ENCODE data around the gene PARD6B. TPM values are rescaled to one million over a fixed set of nuclear protein-coding genes. Genes with fewer than 3 reads are reported as not detected.
"Not testable (repeated sequence)": the region's sequence is repeated elsewhere in the genome, so short reads cannot be mapped to it uniquely, and the experiment has no call there.

The PARD6B gene
- total RNA-seq, 1 experiment from 2014 or later: 18.9 TPM

GRCh38 chr20:50762435-50763220 lies 31.2 kb downstream of the PARD6B start:
- no peaks in the 10 kb centered on the region for H3K36me3 ChIP-seq (replicated peaks; ENCODE audit: control insufficient read depth, insufficient read depth, low read length)
- no peak overlapping the region for H3K4me3 ChIP-seq (ENCODE audit: insufficient read depth, low read depth, low read length)
- H3K27me3 ChIP-seq (ENCODE audit: control insufficient read depth, insufficient read depth, low read length): no peaks in the 10 kb centered on the region
- no peak for DNase-seq

- not testable (repeated sequence) for H3K4me3 ChIP-seq (ENCODE audit: insufficient read depth, low read depth, low read length); H3K27me3 ChIP-seq (ENCODE audit: control insufficient read depth, insufficient read depth, low read length); DNase-seq; H3K36me3 ChIP-seq (replicated peaks; ENCODE audit: control insufficient read depth, insufficient read depth, low read length)
These were observed 32.4 kb downstream of the PARD6B start for GRCh38 chr20:50763550-50764458.

- H3K27me3 ChIP-seq (ENCODE audit: control insufficient read depth, insufficient read depth, low read length); DNase-seq; H3K4me3 ChIP-seq (ENCODE audit: insufficient read depth, low read depth, low read length); H3K36me3 ChIP-seq (replicated peaks; ENCODE audit: control insufficient read depth, insufficient read depth, low read length): not testable (repeated sequence)
These were observed 33.9 kb downstream of the PARD6B start for GRCh38 chr20:50765251-50765650.

- H3K36me3 ChIP-seq (replicated peaks; ENCODE audit: control insufficient read depth, insufficient read depth, low read length): no peaks in the 10 kb centered on the region
- DNase-seq: no peak
- H3K4me3 ChIP-seq (ENCODE audit: insufficient read depth, low read depth, low read length): no peak overlapping the region
- no peaks in the 10 kb centered on the region for H3K27me3 ChIP-seq (ENCODE audit: control insufficient read depth, insufficient read depth, low read length)
These were observed 34.3 kb downstream of the PARD6B start for GRCh38 chr20:50765674-50766073.

- H3K4me3 ChIP-seq (ENCODE audit: insufficient read depth, low read depth, low read length); H3K27me3 ChIP-seq (ENCODE audit: control insufficient read depth, insufficient read depth, low read length); H3K36me3 ChIP-seq (replicated peaks; ENCODE audit: control insufficient read depth, insufficient read depth, low read length); DNase-seq: not testable (repeated sequence)
These were observed 35.8 kb downstream of the PARD6B start for GRCh38 chr20:50766955-50767809.

- not testable (repeated sequence) for DNase-seq
These were observed 37.6 kb downstream of the PARD6B start for GRCh38 chr20:50768991-50769390.

GRCh38 chr20:50769551-50770085 lies 38.2 kb downstream of the PARD6B start:
- H3K36me3 ChIP-seq (replicated peaks; ENCODE audit: control insufficient read depth, insufficient read depth, low read length); H3K27me3 ChIP-seq (ENCODE audit: control insufficient read depth, insufficient read depth, low read length); DNase-seq; H3K4me3 ChIP-seq (ENCODE audit: insufficient read depth, low read depth, low read length): not testable (repeated sequence)

More at GRCh38 chr20:50768991-50769390, 37.6 kb downstream of the PARD6B start:
- not testable (repeated sequence) for H3K27me3 ChIP-seq (ENCODE audit: control insufficient read depth, insufficient read depth, low read length); H3K4me3 ChIP-seq (ENCODE audit: insufficient read depth, low read depth, low read length); H3K36me3 ChIP-seq (replicated peaks; ENCODE audit: control insufficient read depth, insufficient read depth, low read length)

- H3K4me3 ChIP-seq (ENCODE audit: insufficient read depth, low read depth, low read length); H3K27me3 ChIP-seq (ENCODE audit: control insufficient read depth, insufficient read depth, low read length); DNase-seq; H3K36me3 ChIP-seq (replicated peaks; ENCODE audit: control insufficient read depth, insufficient read depth, low read length): not testable (repeated sequence)
These were observed 40.2 kb downstream of the PARD6B start for GRCh38 chr20:50771419-50772080.

GRCh38 chr20:50772420-50773185 lies 41.2 kb downstream of the PARD6B start:
- Histone ChIP-seq H3K36me3 (replicated peaks; ENCODE audit: control insufficient read depth, insufficient read depth, low read length) (no peaks in the 10 kb centered on the region), H3K4me3 (ENCODE audit: insufficient read depth, low read depth, low read length) (no peak overlapping the region), H3K27me3 (ENCODE audit: control insufficient read depth, insufficient read depth, low read length) (no peaks in the 10 kb centered on the region)
- DNase-seq: no peak

- H3K27me3 ChIP-seq (ENCODE audit: control insufficient read depth, insufficient read depth, low read length): no peaks in the 10 kb centered on the region
- no peak overlapping the region for H3K4me3 ChIP-seq (ENCODE audit: insufficient read depth, low read depth, low read length)
- DNase-seq: no peak
- H3K36me3 ChIP-seq (replicated peaks; ENCODE audit: control insufficient read depth, insufficient read depth, low read length): no peaks in the 10 kb centered on the region
These were observed 43.1 kb downstream of the PARD6B start for GRCh38 chr20:50774515-50774914.

GRCh38 chr20:50776122-50776817 lies 44.9 kb downstream of the PARD6B start:
- no peaks in the 10 kb centered on the region for H3K27me3 ChIP-seq (ENCODE audit: control insufficient read depth, insufficient read depth, low read length)
- H3K36me3 ChIP-seq (replicated peaks; ENCODE audit: control insufficient read depth, insufficient read depth, low read length): no peaks in the 10 kb centered on the region
- H3K4me3 ChIP-seq (ENCODE audit: insufficient read depth, low read depth, low read length): no peak overlapping the region
- no peak for DNase-seq

- Histone ChIP-seq H3K27me3 (ENCODE audit: control insufficient read depth, insufficient read depth, low read length) (no peaks in the 10 kb centered on the region), H3K36me3 (replicated peaks; ENCODE audit: control insufficient read depth, insufficient read depth, low read length) (no peaks in the 10 kb centered on the region), H3K4me3 (ENCODE audit: insufficient read depth, low read depth, low read length) (no peak overlapping the region)
- no peak for DNase-seq
These were observed 46.0 kb downstream of the PARD6B start for GRCh38 chr20:50777373-50777772.

- DNase-seq; H3K4me3 ChIP-seq (ENCODE audit: insufficient read depth, low read depth, low read length); H3K27me3 ChIP-seq (ENCODE audit: control insufficient read depth, insufficient read depth, low read length); H3K36me3 ChIP-seq (replicated peaks; ENCODE audit: control insufficient read depth, insufficient read depth, low read length): not testable (repeated sequence)
These were observed 47.6 kb downstream of the PARD6B start for GRCh38 chr20:50778994-50779393.

Data from H7 (cell line).